DND-41 (cell line): ENCODE results near the gene KCNK17.

ENCODE experiments used
- EZH2 ChIP-seq: IDR thresholded peaks from 3 replicates; pipeline ENCODE4 v1.6.1; 2012; ENCODE audit warnings: borderline replicate concordance, low read depth, mild to moderate bottlenecking, moderate library complexity, low read length, inconsistent platforms; ENCODE audit not compliant: severe bottlenecking
- TF ChIP-seq, protein P1 (sequence below): IDR thresholded peaks from 2 replicates; pipeline ENCODE4 v1.5.1; 2012; ENCODE audit warnings: borderline replicate concordance, low read length, moderate library complexity, mild to moderate bottlenecking; ENCODE audit not compliant: poor library complexity, severe bottlenecking; ENCODE audit errors: extremely low read depth

DNA sequence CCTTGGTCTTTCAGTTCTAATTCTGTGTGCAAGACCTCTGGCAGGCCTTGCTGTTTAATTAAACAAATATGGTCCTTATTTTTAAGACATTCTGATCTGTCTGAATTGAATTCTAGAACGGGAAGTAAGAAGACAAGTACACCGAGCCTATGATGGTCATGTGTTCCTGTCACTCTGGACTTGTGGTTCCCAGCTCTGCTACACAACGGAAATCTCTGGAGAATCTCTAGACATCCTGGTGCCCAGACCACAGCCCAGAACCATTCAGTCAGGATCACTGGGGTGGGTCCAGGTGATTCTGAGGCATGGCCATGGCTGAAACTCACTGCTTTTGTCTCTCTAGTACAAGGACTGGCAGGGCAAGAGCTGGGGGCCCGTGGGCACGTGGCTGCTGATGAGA is 24.2 kb upstream of the KCNK17 start:
- TF ChIP-seq, protein P1, sequence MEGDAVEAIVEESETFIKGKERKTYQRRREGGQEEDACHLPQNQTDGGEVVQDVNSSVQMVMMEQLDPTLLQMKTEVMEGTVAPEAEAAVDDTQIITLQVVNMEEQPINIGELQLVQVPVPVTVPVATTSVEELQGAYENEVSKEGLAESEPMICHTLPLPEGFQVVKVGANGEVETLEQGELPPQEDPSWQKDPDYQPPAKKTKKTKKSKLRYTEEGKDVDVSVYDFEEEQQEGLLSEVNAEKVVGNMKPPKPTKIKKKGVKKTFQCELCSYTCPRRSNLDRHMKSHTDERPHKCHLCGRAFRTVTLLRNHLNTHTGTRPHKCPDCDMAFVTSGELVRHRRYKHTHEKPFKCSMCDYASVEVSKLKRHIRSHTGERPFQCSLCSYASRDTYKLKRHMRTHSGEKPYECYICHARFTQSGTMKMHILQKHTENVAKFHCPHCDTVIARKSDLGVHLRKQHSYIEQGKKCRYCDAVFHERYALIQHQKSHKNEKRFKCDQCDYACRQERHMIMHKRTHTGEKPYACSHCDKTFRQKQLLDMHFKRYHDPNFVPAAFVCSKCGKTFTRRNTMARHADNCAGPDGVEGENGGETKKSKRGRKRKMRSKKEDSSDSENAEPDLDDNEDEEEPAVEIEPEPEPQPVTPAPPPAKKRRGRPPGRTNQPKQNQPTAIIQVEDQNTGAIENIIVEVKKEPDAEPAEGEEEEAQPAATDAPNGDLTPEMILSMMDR = no peak
- no peak for TF ChIP-seq EZH2
